Esophagus squamous epithelium (tissue), 5 donors: ENCODE measurements around the gene TSPAN19. TPM values are rescaled to one million over a fixed set of nuclear protein-coding genes. Genes with fewer than 3 reads are reported as not detected.

Experiments
- DNase-seq: peaks from one replicate; lab custom pipeline; 2025; lab: John Stamatoyannopoulos, UW
- H3K27ac ChIP-seq, 4 donors: fragments of 200-600 bp; sonication (generic); one replicate each; pipeline ENCODE4 v1.5.1; 2016 to 2019; ENCODE audit warnings: mild to moderate bottlenecking in 1 of 4
- H3K27me3 ChIP-seq, 4 donors: fragments of 200-600 bp; sonication (generic); 1 replicate in 3 of 4; 2 replicates in 1 of 4; pipeline versions ENCODE4 v1.5.1 to v1.6.0; 2017 to 2021; ENCODE audit warnings: antibody characterized with exemption in 1 of 4
- H3K36me3 ChIP-seq, 3 donors: fragments of 200-600 bp; sonication (generic); one replicate each; pipeline ENCODE4 v1.5.1; 2016 to 2019
- H3K4me1 ChIP-seq, 3 donors: fragments of 200-600 bp; sonication (generic); one replicate each; pipeline ENCODE4 v1.5.1; 2017 to 2019
- H3K4me3 ChIP-seq, 4 donors: fragments of 200-600 bp; sonication (generic); 1 replicate in 3 of 4; 2 replicates in 1 of 4; pipeline ENCODE4 v1.5.1; 2016 to 2019; ENCODE audit warnings: mild to moderate bottlenecking in 2 of 4, moderate library complexity in 1 of 4
- H3K9me3 ChIP-seq, 3 donors: fragments of 200-600 bp; sonication (generic); one replicate each; pipeline ENCODE4 v1.5.1; 2016 to 2019
- POLR2A ChIP-seq, 4 donors: fragments of 450-650 bp; IDR thresholded peaks; one replicate each; pipeline ENCODE4 v1.6.1; 2017; ENCODE audit warnings: antibody characterized with exemption in 4 of 4, mild to moderate bottlenecking in 4 of 4, moderate library complexity in 3 of 4
- WGBS, 2 donors: methylation state at CpG; one replicate each; pipeline ENCODE4 v1.1.5; 2018; 5-methylcytosine and 5-hydroxymethylcytosine counted together
- intact Hi-C: fragments of 100-400 bp; cut with DNase I; formaldehyde crosslinking; loops from one replicate; pipeline ENCODE4 v1.15.0; 2022
- total RNA-seq, 4 donors: library from RNA; depleted of rRNA; stranded (reverse); fragments of >200 nt; gene quantifications; one replicate each; pipeline ENCODE4 v1.1.0, GENCODE V29; 2016
- TF ChIP-seq, protein P1 (sequence below), 6 experiments: fragments of 450-650 bp in 4 of 6; fragments of 200-600 bp in 2 of 6; sonication (generic) in 2 of 6; IDR thresholded peaks; one replicate each; pipeline ENCODE4 v1.5.1; 2016 to 2019; ENCODE audit warnings: antibody characterized with exemption in 6 of 6, mild to moderate bottlenecking in 4 of 6, moderate library complexity in 4 of 6
- donor health status: DM: yes; HTN: yes; CAD: no.

The TSPAN19 gene
- total RNA-seq, 4 donors from 2014 or later: not detected

GRCh38 chr12:85060916-85061315 lies 24.8 kb upstream of the TSPAN19 start:
- intact Hi-C loops: no loop called here
- no peaks in the 10 kb centered on the region for H3K27me3 ChIP-seq
- H3K4me1 ChIP-seq: no peaks in the 10 kb centered on the region
- no peak overlapping the region for H3K4me3 ChIP-seq
- H3K36me3 ChIP-seq: no peaks in the 10 kb centered on the region
- TF ChIP-seq, protein P1, sequence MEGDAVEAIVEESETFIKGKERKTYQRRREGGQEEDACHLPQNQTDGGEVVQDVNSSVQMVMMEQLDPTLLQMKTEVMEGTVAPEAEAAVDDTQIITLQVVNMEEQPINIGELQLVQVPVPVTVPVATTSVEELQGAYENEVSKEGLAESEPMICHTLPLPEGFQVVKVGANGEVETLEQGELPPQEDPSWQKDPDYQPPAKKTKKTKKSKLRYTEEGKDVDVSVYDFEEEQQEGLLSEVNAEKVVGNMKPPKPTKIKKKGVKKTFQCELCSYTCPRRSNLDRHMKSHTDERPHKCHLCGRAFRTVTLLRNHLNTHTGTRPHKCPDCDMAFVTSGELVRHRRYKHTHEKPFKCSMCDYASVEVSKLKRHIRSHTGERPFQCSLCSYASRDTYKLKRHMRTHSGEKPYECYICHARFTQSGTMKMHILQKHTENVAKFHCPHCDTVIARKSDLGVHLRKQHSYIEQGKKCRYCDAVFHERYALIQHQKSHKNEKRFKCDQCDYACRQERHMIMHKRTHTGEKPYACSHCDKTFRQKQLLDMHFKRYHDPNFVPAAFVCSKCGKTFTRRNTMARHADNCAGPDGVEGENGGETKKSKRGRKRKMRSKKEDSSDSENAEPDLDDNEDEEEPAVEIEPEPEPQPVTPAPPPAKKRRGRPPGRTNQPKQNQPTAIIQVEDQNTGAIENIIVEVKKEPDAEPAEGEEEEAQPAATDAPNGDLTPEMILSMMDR (IDR thresholded peaks at IDR 0.05): no peak
- TF ChIP-seq POLR2A (IDR thresholded peaks at IDR 0.05): no peak
- no peak for DNase-seq
- no peaks in the 10 kb centered on the region for H3K9me3 ChIP-seq
- no peak overlapping the region for H3K27ac ChIP-seq
- WGBS, 2 donors: 56 to 60% methylated on average over 2 of the region's 2 CpGs

- H3K36me3 ChIP-seq: no peaks in the 10 kb centered on the region
- intact Hi-C loops: no loop called here
- WGBS, 2 donors: 60 to 64% methylated on average over 6 of the region's 6 CpGs
- no peak overlapping the region for H3K4me3 ChIP-seq
- DNase-seq: no peak
- TF ChIP-seq, protein P1 (IDR thresholded peaks at IDR 0.05): no peak
- TF ChIP-seq POLR2A (IDR thresholded peaks at IDR 0.05): no peak
- no peaks in the 10 kb centered on the region for H3K9me3 ChIP-seq
- no peaks in the 10 kb centered on the region for H3K27me3 ChIP-seq
- H3K27ac ChIP-seq: no peak overlapping the region
- no peaks in the 10 kb centered on the region for H3K4me1 ChIP-seq
Observed at GRCh38 chr12:85059594-85059993, 23.5 kb upstream of the TSPAN19 start.

DNA sequence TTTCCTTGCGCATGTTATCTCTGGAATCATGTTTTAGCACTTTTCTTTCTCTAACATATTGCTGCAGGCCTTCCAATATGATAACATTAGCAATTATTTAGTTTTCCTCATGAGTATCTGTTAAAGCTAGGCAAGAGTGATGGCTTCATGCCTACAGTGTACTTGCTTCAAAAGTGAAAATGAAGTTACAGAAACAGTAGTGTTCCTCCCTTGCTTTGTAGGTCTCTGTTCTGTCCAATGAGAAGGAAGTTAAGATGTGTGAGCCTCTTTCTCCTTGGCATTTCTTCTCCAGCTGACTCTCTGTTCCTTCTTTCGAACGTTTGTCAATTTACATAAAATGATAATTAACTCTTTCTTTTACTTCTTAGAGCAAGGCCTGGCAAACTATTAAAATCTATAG lies 22.3 kb upstream of the TSPAN19 start:
- WGBS, 2 donors: 45 to 53% methylated on average over 3 of the region's 3 CpGs
- no peaks in the 10 kb centered on the region for H3K4me1 ChIP-seq
- H3K36me3 ChIP-seq: no peaks in the 10 kb centered on the region
- TF ChIP-seq POLR2A (IDR thresholded peaks at IDR 0.05): no peak
- TF ChIP-seq, protein P1 (IDR thresholded peaks at IDR 0.05): no peak
- H3K27me3 ChIP-seq: no peaks in the 10 kb centered on the region
- no peak overlapping the region for H3K4me3 ChIP-seq
- no peaks in the 10 kb centered on the region for H3K9me3 ChIP-seq
- no peak overlapping the region for H3K27ac ChIP-seq
- DNase-seq: no peak
- intact Hi-C loops: no loop called here

DNA sequence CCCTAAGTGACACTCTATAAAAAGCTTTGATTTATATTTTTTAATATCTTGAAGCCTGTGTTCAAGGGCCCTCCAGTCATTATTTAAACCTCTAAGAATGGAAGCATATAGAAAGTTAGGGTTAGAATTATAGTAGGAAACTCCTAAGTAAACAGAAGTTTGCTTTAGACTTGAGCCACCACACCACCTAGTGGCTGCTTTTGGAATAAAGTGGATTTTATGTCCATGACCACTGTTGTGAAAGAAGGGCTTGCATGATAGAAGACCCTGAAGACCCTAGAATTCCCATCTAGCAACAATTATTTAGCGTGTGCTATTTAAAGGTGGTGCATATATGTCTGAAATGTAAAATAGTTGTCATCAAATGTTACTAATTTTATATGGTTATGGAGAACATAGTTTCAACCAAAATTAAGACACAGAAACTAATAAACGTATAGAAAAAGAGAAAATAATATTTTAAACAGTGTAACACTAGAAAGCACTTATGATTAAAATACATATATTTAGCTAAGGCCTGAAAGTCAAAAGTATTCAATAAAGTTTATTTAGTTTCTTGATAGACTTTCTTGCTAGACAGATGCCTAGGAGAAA lies 21.4 kb upstream of the TSPAN19 start:
- Histone ChIP-seq H3K27me3 (no peaks in the 10 kb centered on the region), H3K4me1 (no peaks in the 10 kb centered on the region), H3K27ac (no peak overlapping the region), H3K4me3 (no peak overlapping the region), H3K9me3 (no peaks in the 10 kb centered on the region), H3K36me3 (no peaks in the 10 kb centered on the region)
- TF ChIP-seq, protein P1 (IDR thresholded peaks at IDR 0.05): peak; percentile 38 to 70 (median 59)
- no peak for TF ChIP-seq POLR2A (IDR thresholded peaks at IDR 0.05)
- intact Hi-C loops: no loop called here
- DNase-seq: no peak
- 36 to 44% methylated on average over 2 of the region's 2 CpGs for WGBS, 2 donors

DNA sequence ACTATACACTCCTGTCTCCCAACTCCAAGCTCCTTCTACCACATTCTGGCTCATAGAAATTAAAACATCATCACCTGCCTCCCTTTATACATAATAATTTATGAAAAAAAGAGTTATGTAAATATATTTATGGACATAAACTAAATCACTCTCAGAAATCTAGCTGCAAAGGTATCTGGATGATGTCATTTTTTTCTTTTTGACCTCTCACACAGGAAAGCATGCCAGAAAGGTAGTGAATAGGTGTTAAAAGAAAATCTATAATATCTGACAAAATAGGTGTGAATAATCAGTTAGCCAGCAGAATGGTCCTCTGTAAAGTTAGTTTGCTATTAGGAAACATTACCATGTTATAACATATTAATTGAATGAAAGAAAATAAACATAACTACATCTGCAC lies 7.8 kb upstream of the TSPAN19 start:
- TF ChIP-seq POLR2A (IDR thresholded peaks at IDR 0.05): no peak
- TF ChIP-seq, protein P1 (IDR thresholded peaks at IDR 0.05): no peak
- no peaks in the 10 kb centered on the region for H3K9me3 ChIP-seq
- H3K27ac ChIP-seq: no peak overlapping the region
- no peaks in the 10 kb centered on the region for H3K36me3 ChIP-seq
- DNase-seq: no peak
- no peak overlapping the region for H3K4me3 ChIP-seq
- intact Hi-C loops: no loop called here
- no peaks in the 10 kb centered on the region for H3K4me1 ChIP-seq
- no peaks in the 10 kb centered on the region for H3K27me3 ChIP-seq
